Duodenal mucosa (tissue), 2 donors: ENCODE results near the gene CTDSP2.
"Not testable (repeated sequence)": the region's sequence is repeated elsewhere in the genome, so short reads cannot be mapped to it uniquely, and the experiment has no call there.

Experiments
- H3K27ac ChIP-seq: one replicate; pipeline ENCODE4 v1.7.0; 2013; ENCODE audit warnings: low read depth, low read length
- H3K27me3 ChIP-seq, 2 donors: one replicate each; pipeline ENCODE4 v1.7.0; 2013; ENCODE audit warnings: low read length in 2 of 2, control low read depth in 1 of 2; ENCODE audit not compliant: insufficient read depth in 2 of 2, control insufficient read depth in 1 of 2
- H3K36me3 ChIP-seq, 2 donors: one replicate each; pipeline ENCODE4 v1.7.0; 2013; ENCODE audit warnings: low read length in 2 of 2, control low read depth in 1 of 2; ENCODE audit not compliant: insufficient read depth in 2 of 2, control insufficient read depth in 1 of 2
- H3K4me1 ChIP-seq, 2 donors: one replicate each; pipeline ENCODE4 v1.7.0; 2013; ENCODE audit warnings: low read length in 2 of 2, control low read depth in 1 of 2; ENCODE audit not compliant: insufficient read depth in 2 of 2, control insufficient read depth in 1 of 2
- H3K4me3 ChIP-seq, 2 donors: one replicate each; pipeline ENCODE4 v1.7.0; 2013; ENCODE audit warnings: low read length in 2 of 2, low read depth in 1 of 2
- H3K9ac ChIP-seq, 2 donors: one replicate each; pipeline ENCODE4 v1.7.0; 2013; ENCODE audit warnings: low read length in 2 of 2, low read depth in 1 of 2
- H3K9me3 ChIP-seq, 2 donors: one replicate each; pipeline ENCODE4 v1.7.0; 2013; ENCODE audit warnings: low read length in 2 of 2, control low read depth in 1 of 2; ENCODE audit not compliant: control insufficient read depth in 1 of 2

The CTDSP2 gene

GRCh38 chr12:57881035-57881434, 34.5 kb upstream of the CTDSP2 start:
- not testable (repeated sequence) for H3K27me3 ChIP-seq, H3K4me3 ChIP-seq, H3K36me3 ChIP-seq, H3K9ac ChIP-seq, H3K9me3 ChIP-seq, H3K27ac ChIP-seq
- peaks cover 14 to 19% of the 10 kb centered on the region in 2 donors for H3K4me1 ChIP-seq

GRCh38 chr12:57877876-57878275, 31.3 kb upstream of the CTDSP2 start:
- H3K9me3 ChIP-seq: no peaks in the 10 kb centered on the region
- no peak overlapping the region for H3K9ac ChIP-seq
- H3K4me1 ChIP-seq: peaks cover 17 to 26% of the 10 kb centered on the region in 2 donors
- H3K4me3 ChIP-seq: no peak overlapping the region
- no peaks in the 10 kb centered on the region for H3K36me3 ChIP-seq
- no peak overlapping the region for H3K27ac ChIP-seq
- H3K27me3 ChIP-seq: no peaks in the 10 kb centered on the region

GRCh38 chr12:57875753-57876547, 29.4 kb upstream of the CTDSP2 start:
- Histone ChIP-seq H3K9me3 (no peaks in the 10 kb centered on the region), H3K36me3 (no peaks in the 10 kb centered on the region), H3K4me3 (no peak overlapping the region), H3K9ac (no peak overlapping the region), H3K27me3 (no peaks in the 10 kb centered on the region), H3K4me1 (peaks cover 6 to 12% of the 10 kb centered on the region in 2 donors), H3K27ac (no peak overlapping the region)

- H3K36me3 ChIP-seq: no peaks in the 10 kb centered on the region
- H3K27me3 ChIP-seq: no peaks in the 10 kb centered on the region
- H3K27ac ChIP-seq: no peak overlapping the region
- H3K4me1 ChIP-seq: peaks cover 6 to 12% of the 10 kb centered on the region in 2 donors
- H3K4me3 ChIP-seq: no peak overlapping the region
- no peak overlapping the region for H3K9ac ChIP-seq
- no peaks in the 10 kb centered on the region for H3K9me3 ChIP-seq
Observed at GRCh38 chr12:57874166-57875108, 27.9 kb upstream of the CTDSP2 start.

- no peaks in the 10 kb centered on the region for H3K9me3 ChIP-seq
- H3K27ac ChIP-seq: no peak overlapping the region
- peaks cover 11 to 12% of the 10 kb centered on the region in 2 donors for H3K4me1 ChIP-seq
- H3K27me3 ChIP-seq: no peaks in the 10 kb centered on the region
- no peaks in the 10 kb centered on the region for H3K36me3 ChIP-seq
- H3K4me3 ChIP-seq: no peak overlapping the region
- no peak overlapping the region for H3K9ac ChIP-seq
Observed at GRCh38 chr12:57872362-57872761, 25.8 kb upstream of the CTDSP2 start.

- Histone ChIP-seq H3K9ac (no peak overlapping the region), H3K36me3 (no peaks in the 10 kb centered on the region), H3K9me3 (no peaks in the 10 kb centered on the region), H3K27ac (no peak overlapping the region), H3K4me3 (no peak overlapping the region), H3K4me1 (peaks cover 7 to 11% of the 10 kb centered on the region in 2 donors), H3K27me3 (no peaks in the 10 kb centered on the region)
Observed at GRCh38 chr12:57869927-57870318, 23.4 kb upstream of the CTDSP2 start.

GRCh38 chr12:57869298-57869926, 22.9 kb upstream of the CTDSP2 start:
- H3K27ac ChIP-seq: no peak overlapping the region
- peaks cover 2 to 11% of the 10 kb centered on the region in 2 donors for H3K4me1 ChIP-seq
- H3K9me3 ChIP-seq: no peaks in the 10 kb centered on the region
- H3K36me3 ChIP-seq: no peaks in the 10 kb centered on the region
- peaks cover 0 to 3% of the 10 kb centered on the region in 2 donors for H3K27me3 ChIP-seq
- no peak overlapping the region for H3K4me3 ChIP-seq
- no peak overlapping the region for H3K9ac ChIP-seq

- Histone ChIP-seq H3K36me3 (no peaks in the 10 kb centered on the region), H3K4me3 (no peak overlapping the region), H3K9ac (peak overlapping the region in 1 of 2 donors; percentile 19), H3K4me1 (peaks cover 4 to 13% of the 10 kb centered on the region in 2 donors), H3K27ac (no peak overlapping the region), H3K27me3 (peaks cover 0 to 7% of the 10 kb centered on the region in 2 donors), H3K9me3 (no peaks in the 10 kb centered on the region)
Observed at GRCh38 chr12:57868851-57869268, 22.3 kb upstream of the CTDSP2 start.

GRCh38 chr12:57868221-57868620, 21.7 kb upstream of the CTDSP2 start:
- Histone ChIP-seq H3K4me1 (peaks cover 4 to 13% of the 10 kb centered on the region in 2 donors), H3K9ac (no peak overlapping the region), H3K9me3 (no peaks in the 10 kb centered on the region), H3K27ac (no peak overlapping the region), H3K4me3 (no peak overlapping the region), H3K27me3 (peaks cover 0 to 7% of the 10 kb centered on the region in 2 donors), H3K36me3 (no peaks in the 10 kb centered on the region)
